Keratinocyte (primary cell): ENCODE measurements around the gene FBRSL1. TPM values are rescaled to one million over a fixed set of nuclear protein-coding genes. Genes with fewer than 3 reads are reported as not detected.

Source experiments
- DNase-seq: peaks from one replicate; pipeline ENCODE4 v3.0.0-alpha.2; 2011; ENCODE audit warnings: low read depth, missing footprints, low spot score
- FAIRE-seq: peaks from 2 replicates; lab custom pipeline; 2011; peaks lifted over from hg19 to GRCh38; lab: Jason Lieb, UNC
- H2AFZ ChIP-seq: 2 replicates; pipeline ENCODE4 v1.6.0; 2012; ENCODE audit warnings: low read length, control low read depth, inconsistent platforms; ENCODE audit not compliant: control insufficient read depth
- H3K27ac ChIP-seq: 2 replicates; pipeline ENCODE4 v1.5.1; 2011; ENCODE audit warnings: low read length; ENCODE audit not compliant: control insufficient read depth, insufficient read depth
- H3K27me3 ChIP-seq: 3 replicates; pipeline ENCODE4 v1.6.0; 2011; ENCODE audit warnings: low read length; ENCODE audit not compliant: control insufficient read depth, insufficient read depth; ENCODE audit errors: extremely low read depth
- H3K36me3 ChIP-seq, 2 experiments: 2 replicates in 1 of 2; 3 replicates in 1 of 2; pipeline ENCODE4 v1.5.1; 2011; ENCODE audit warnings: low read length in 2 of 2, mild to moderate bottlenecking in 1 of 2; ENCODE audit not compliant: control insufficient read depth in 2 of 2, insufficient read depth in 2 of 2; ENCODE audit errors: extremely low read depth in 1 of 2
- H3K4me1 ChIP-seq: 3 replicates; pipeline ENCODE4 v1.5.1; 2011; ENCODE audit warnings: low read length; ENCODE audit not compliant: control insufficient read depth, insufficient read depth; ENCODE audit errors: extremely low read depth
- H3K4me2 ChIP-seq: 3 replicates; pipeline ENCODE4 v1.6.0; 2011; ENCODE audit warnings: low read depth, low read length; ENCODE audit not compliant: control insufficient read depth, insufficient read depth; ENCODE audit errors: extremely low read depth
- H3K4me3 ChIP-seq, 3 experiments: fragments of 200-600 bp in 1 of 3; sonication (generic) in 1 of 3; 2 replicates in 2 of 3; 3 replicates in 1 of 3; pipeline ENCODE4 v1.5.1; 2011 to 2016; ENCODE audit warnings: low read length in 3 of 3, mild to moderate bottlenecking in 3 of 3, control low read depth in 2 of 3, inconsistent platforms in 1 of 3, low read depth in 1 of 3, mixed read lengths in 1 of 3, mixed run types in 1 of 3, moderate library complexity in 1 of 3; ENCODE audit not compliant: control insufficient read depth in 2 of 3, insufficient read depth in 2 of 3; ENCODE audit errors: extremely low read depth in 1 of 3
- H3K79me2 ChIP-seq: 2 replicates; pipeline ENCODE4 v1.6.0; 2012; ENCODE audit warnings: low read length; ENCODE audit not compliant: control insufficient read depth, insufficient read depth
- H3K9ac ChIP-seq: 3 replicates; pipeline ENCODE4 v1.6.0; 2011; ENCODE audit warnings: low read length; ENCODE audit not compliant: control insufficient read depth, insufficient read depth; ENCODE audit errors: extremely low read depth
- H3K9me1 ChIP-seq: 3 replicates; pipeline ENCODE4 v1.6.0; 2011; ENCODE audit warnings: low read length; ENCODE audit not compliant: control insufficient read depth, insufficient read depth; ENCODE audit errors: extremely low read depth
- H3K9me3 ChIP-seq: 2 replicates; pipeline ENCODE4 v1.5.1; 2012; ENCODE audit warnings: low read depth, low read length; ENCODE audit not compliant: control insufficient read depth
- H4K20me1 ChIP-seq: 3 replicates; pipeline ENCODE4 v1.6.0; 2011; ENCODE audit warnings: low read length; ENCODE audit not compliant: control insufficient read depth, insufficient read depth; ENCODE audit errors: extremely low read depth
- CTCF ChIP-seq, 3 experiments: IDR thresholded peaks in 1 of 3; conservative IDR thresholded peaks in 1 of 3; optimal IDR thresholded peaks in 1 of 3; 2 replicates in 2 of 3; 3 replicates in 1 of 3; pipeline versions ENCODE3 to v1.5.1; 2011; ENCODE audit warnings: low read length in 3 of 3, mild to moderate bottlenecking in 3 of 3, moderate library complexity in 2 of 3, control low read depth in 1 of 3, inconsistent platforms in 1 of 3; ENCODE audit not compliant: insufficient read depth in 2 of 3; ENCODE audit errors: extremely low read depth in 1 of 3
- EZH2 ChIP-seq: IDR thresholded peaks from one replicate; pipeline ENCODE4 v1.6.1; 2012; ENCODE audit warnings: inconsistent platforms, mild to moderate bottlenecking, low read length, moderate library complexity
- dilution Hi-C: fragments of 300-500 bp; cut with MboI; formaldehyde crosslinking; loops from one replicate; pipeline ENCODE4 v1.7.0; 2020; ENCODE audit warnings: low sequenced_read_pairs; ENCODE audit not compliant: extremely low pct_ligation_motif_present
- polyA plus RNA-seq, 5 experiments: library from polyadenylated mRNA; depleted of rRNA in 3 of 5; stranded (reverse) in 3 of 5; stranded (forward) in 1 of 5; unstranded in 1 of 5; fragments of >200 nt; gene quantifications; 1 replicate in 1 of 5; 2 replicates in 3 of 5; 3 replicates in 1 of 5; pipeline versions ENCODE4 v1.2.1 to v1.2.3, GENCODE V29; 2011 to 2012; ENCODE audit warnings: missing spikeins in 2 of 5, low read depth in 1 of 5, low replicate concordance in 1 of 5

Gene FBRSL1
- polyA plus RNA-seq, 1 donor (not counting 4 experiments of a cell fraction or from before 2014, with no cell fraction given), result 0.89 TPM

GRCh38 chr12:132484891-132485441, 5.0 kb upstream of the FBRSL1 start:
- dilution Hi-C loops, result no loop called here
- no peak for FAIRE-seq

GRCh38 chr12:132485619-132486018, 4.3 kb upstream of the FBRSL1 start:
- no peak overlapping the region for H3K4me2 ChIP-seq
- no peaks in the 10 kb centered on the region for H4K20me1 ChIP-seq
- dilution Hi-C loops, result no loop called here
- H2AFZ ChIP-seq, result no peak overlapping the region
- H3K27ac ChIP-seq, result no peak overlapping the region
- H3K9ac ChIP-seq, result no peak overlapping the region
- DNase-seq, result no peak
- H3K9me1 ChIP-seq, result no peaks in the 10 kb centered on the region
- no peaks in the 10 kb centered on the region for H3K36me3 ChIP-seq
- no peaks in the 10 kb centered on the region for H3K9me3 ChIP-seq
- TF ChIP-seq EZH2 (no peak), CTCF (optimal IDR thresholded peaks at IDR 0.05 in 1 of 3, IDR thresholded peaks at IDR 0.05 in 1 of 3, conservative IDR thresholded peaks at IDR 0.05 in 1 of 3; ENCODE audit: extremely low read depth in 1 of 3, insufficient read depth in 2 of 3, low read length in 3 of 3) (no peak)
- no peaks in the 10 kb centered on the region for H3K79me2 ChIP-seq
- FAIRE-seq, result no peak
- H3K4me1 ChIP-seq, result no peaks in the 10 kb centered on the region
- no peak overlapping the region for H3K4me3 ChIP-seq
- H3K27me3 ChIP-seq, result peaks cover 57% of the 10 kb centered on the region

More at GRCh38 chr12:132484891-132485441, 5.0 kb upstream of the FBRSL1 start:
- Histone ChIP-seq H3K27ac (no peak overlapping the region), H3K4me3 (no peak overlapping the region), H3K4me1 (no peaks in the 10 kb centered on the region), H3K9me1 (no peaks in the 10 kb centered on the region), H4K20me1 (no peaks in the 10 kb centered on the region), H3K9ac (no peak overlapping the region), H3K9me3 (no peaks in the 10 kb centered on the region), H3K79me2 (no peaks in the 10 kb centered on the region), H2AFZ (no peak overlapping the region), H3K27me3 (peaks cover 62% of the 10 kb centered on the region), H3K36me3 (no peaks in the 10 kb centered on the region), H3K4me2 (no peak overlapping the region)
- no peak for TF ChIP-seq EZH2
- TF ChIP-seq CTCF (optimal IDR thresholded peaks at IDR 0.05 in 1 of 3, IDR thresholded peaks at IDR 0.05 in 1 of 3, conservative IDR thresholded peaks at IDR 0.05 in 1 of 3; ENCODE audit: extremely low read depth in 1 of 3, insufficient read depth in 2 of 3, low read length in 3 of 3), result no peak
- no peak for DNase-seq
